HepG2 (cell line): ENCODE results near the gene TNIP1.
A peak's percentile ranks its signal among the peaks of the same experiment; 100 is the strongest.

Experiments
- SIX1 ChIP-seq: sonication (generic); formaldehyde crosslinking; IDR thresholded peaks from 2 replicates; pipeline ENCODE4 v1.4.0; 2020; ENCODE audit warnings: missing genetic modification reagents, borderline replicate concordance
- TF ChIP-seq, protein P1 (sequence below): sonication (generic); formaldehyde crosslinking; IDR thresholded peaks from 2 replicates; pipeline ENCODE4 v1.5.0; 2020; ENCODE audit warnings: mild to moderate bottlenecking, missing genetic modification reagents, moderate library complexity

DNA sequence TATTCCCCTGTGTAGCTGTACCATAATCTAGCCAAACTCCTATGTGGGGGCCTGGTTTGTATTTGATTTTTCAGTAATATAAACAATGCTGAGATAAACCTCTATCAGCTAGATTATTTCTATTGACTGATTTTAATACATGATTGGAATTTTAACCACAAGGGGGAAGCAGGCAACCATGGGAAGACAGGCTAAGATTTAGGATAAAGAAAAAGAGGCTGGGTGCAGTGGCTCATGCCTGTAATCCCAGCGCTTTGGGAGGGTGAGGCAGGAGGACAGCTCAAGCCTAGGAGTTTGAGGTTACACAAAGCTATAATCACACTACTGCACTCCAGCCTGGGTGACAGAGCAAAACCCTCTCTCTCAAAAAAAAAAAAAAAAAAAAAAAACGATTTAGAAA, 78.6 kb downstream of the TNIP1 start:
- TF ChIP-seq SIX1: no peak
- TF ChIP-seq, protein P1, sequence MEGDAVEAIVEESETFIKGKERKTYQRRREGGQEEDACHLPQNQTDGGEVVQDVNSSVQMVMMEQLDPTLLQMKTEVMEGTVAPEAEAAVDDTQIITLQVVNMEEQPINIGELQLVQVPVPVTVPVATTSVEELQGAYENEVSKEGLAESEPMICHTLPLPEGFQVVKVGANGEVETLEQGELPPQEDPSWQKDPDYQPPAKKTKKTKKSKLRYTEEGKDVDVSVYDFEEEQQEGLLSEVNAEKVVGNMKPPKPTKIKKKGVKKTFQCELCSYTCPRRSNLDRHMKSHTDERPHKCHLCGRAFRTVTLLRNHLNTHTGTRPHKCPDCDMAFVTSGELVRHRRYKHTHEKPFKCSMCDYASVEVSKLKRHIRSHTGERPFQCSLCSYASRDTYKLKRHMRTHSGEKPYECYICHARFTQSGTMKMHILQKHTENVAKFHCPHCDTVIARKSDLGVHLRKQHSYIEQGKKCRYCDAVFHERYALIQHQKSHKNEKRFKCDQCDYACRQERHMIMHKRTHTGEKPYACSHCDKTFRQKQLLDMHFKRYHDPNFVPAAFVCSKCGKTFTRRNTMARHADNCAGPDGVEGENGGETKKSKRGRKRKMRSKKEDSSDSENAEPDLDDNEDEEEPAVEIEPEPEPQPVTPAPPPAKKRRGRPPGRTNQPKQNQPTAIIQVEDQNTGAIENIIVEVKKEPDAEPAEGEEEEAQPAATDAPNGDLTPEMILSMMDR (CRISPR knock-in tag): peak; percentile 71
